ENCODE results near the gene TMF1.

- TF ChIP-seq MYC (IDR thresholded peaks at IDR 0.05; ENCODE audit: low read depth, low read length), result no peak
- no peak for TF ChIP-seq CTCF (IDR thresholded peaks at IDR 0.05; ENCODE audit: low read depth, low read length)
- no peak for TF ChIP-seq POLR2A (IDR thresholded peaks at IDR 0.05; ENCODE audit: extremely low read depth, insufficient read length)
- TF ChIP-seq, protein P1, sequence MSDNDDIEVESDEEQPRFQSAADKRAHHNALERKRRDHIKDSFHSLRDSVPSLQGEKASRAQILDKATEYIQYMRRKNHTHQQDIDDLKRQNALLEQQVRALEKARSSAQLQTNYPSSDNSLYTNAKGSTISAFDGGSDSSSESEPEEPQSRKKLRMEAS (IDR thresholded peaks at IDR 0.05; ENCODE audit: low read depth, low read length), result no peak
These were observed 36.0 kb downstream of the TMF1 start for GRCh38 chr3:69016102-69016501.
